GM10248 (cell line): Measurements from ENCODE around the gene PTPA.

Experiments used
- CTCF ChIA-PET: fragments of 300-600 bp; sonication (Branson Sonifier 250); formaldehyde crosslinking; extraction: SDS; loops from one replicate; lab custom pipeline; 2021; ENCODE audit warnings: antibody characterized with exemption; lab: Yijun Ruan, JAX
- POLR2A ChIA-PET: fragments of 350-650 bp; sonication (Branson Sonifier 250); formaldehyde crosslinking; extraction: SDS; loops from one replicate; lab custom pipeline; 2020; ENCODE audit warnings: antibody characterized with exemption; lab: Yijun Ruan, JAX
- DNase-seq: peaks from one replicate; pipeline ENCODE4 v3.0.0; 2012; ENCODE audit errors: extremely low spot score
- TF ChIP-seq, protein P1 (sequence below): IDR thresholded peaks from 2 replicates; pipeline ENCODE4 v1.5.1; 2012; ENCODE audit warnings: mild to moderate bottlenecking, low read depth; ENCODE audit errors: extremely low read depth, missing control alignments, control extremely low read depth

Gene PTPA

DNA sequence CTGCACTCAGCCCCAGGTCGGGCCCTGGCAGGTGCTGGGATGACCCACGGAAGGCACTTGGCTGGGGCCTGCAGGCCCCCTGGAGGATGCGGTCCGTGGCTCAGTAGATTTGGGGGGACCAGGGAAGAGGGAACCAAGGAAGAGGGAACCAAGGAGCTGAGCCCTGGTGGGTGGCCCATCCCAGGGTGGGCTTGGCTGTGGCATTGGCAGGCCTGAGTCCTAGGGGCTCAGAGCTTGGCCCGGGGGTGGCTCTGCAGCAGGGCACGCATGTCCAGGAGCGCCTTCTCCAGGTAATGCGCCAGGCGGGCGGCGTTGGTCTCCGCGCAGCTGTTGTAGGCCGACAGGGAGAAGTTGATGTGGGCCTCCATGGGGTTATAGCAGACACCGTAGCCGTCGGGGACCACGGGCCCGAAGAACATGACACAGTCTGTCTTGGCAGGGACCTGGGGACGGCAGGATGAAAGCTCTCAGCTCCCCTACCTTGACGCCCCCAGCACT is 16.0 kb upstream of the PTPA start:
- CTCF ChIA-PET, result interaction anchor here (0.9 to 1.9 kb wide), 4 partner anchors 11 to 277 kb away, joined by 3 to 5 read pairs (median 4); partner anchors contain the start of genes DOLPP1 and ENDOG
- TF ChIP-seq, protein P1, sequence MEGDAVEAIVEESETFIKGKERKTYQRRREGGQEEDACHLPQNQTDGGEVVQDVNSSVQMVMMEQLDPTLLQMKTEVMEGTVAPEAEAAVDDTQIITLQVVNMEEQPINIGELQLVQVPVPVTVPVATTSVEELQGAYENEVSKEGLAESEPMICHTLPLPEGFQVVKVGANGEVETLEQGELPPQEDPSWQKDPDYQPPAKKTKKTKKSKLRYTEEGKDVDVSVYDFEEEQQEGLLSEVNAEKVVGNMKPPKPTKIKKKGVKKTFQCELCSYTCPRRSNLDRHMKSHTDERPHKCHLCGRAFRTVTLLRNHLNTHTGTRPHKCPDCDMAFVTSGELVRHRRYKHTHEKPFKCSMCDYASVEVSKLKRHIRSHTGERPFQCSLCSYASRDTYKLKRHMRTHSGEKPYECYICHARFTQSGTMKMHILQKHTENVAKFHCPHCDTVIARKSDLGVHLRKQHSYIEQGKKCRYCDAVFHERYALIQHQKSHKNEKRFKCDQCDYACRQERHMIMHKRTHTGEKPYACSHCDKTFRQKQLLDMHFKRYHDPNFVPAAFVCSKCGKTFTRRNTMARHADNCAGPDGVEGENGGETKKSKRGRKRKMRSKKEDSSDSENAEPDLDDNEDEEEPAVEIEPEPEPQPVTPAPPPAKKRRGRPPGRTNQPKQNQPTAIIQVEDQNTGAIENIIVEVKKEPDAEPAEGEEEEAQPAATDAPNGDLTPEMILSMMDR, result no peak
- DNase-seq, result no peak
- POLR2A ChIA-PET, result no interaction called here

DNA sequence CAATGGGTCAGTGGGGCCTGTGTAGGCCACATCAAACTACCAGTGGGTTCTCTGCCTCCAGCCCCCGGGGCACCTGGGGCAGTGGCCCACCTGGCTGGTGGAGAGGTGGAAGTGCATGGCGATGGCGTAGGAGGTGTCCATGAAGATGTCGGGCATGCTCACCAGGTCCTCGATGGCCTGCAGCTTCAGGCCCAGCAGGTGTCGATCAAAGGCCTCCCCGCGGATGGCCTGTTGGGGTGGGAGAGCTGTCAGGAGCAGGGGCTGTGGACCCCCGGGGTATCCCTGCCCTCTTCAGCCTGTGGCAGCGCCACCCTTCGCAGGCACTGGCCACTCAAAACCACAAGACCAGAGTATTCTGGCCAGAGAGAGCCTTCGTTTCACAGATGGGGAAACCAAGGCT is 15.3 kb upstream of the PTPA start:
- DNase-seq, result no peak
- ChIA-PET CTCF (interaction anchor here (1.1 to 1.9 kb wide), 2 partner anchors 10 to 43 kb away, joined by 4 to 5 read pairs; no protein-coding TSS in a partner anchor), POLR2A (no interaction called here)
- TF ChIP-seq, protein P1, result no peak

DNA sequence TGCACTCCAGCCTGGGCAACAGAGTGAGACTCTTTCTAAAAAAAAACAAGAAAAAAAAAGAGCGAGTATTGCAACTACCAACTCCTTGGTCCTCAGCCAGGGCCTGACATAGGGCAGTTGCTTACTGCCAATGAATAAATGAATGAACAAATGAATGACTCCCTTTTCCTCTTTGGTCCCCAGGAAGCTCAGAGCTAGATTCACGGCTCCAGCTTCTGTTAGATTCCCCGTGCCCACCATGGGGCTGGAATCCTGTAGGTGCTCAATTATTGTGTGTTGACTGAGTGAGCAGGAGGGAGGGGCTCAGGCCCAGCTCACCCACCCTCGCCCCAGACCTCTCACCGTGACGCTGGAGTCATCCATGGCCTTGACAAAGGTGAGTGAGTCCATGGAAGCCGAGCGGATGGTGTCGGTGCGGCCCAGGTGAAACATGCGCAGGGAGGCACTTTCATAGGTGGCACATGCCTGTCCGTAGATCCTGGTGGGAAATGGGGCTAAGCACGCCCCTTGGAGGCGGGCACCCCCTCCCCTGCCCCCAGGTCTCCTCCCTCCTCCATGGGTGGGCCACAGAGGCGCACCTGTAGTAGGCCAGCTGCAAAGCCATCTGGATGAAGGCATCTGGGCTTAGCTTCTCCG is 13.4 kb upstream of the PTPA start:
- ChIA-PET POLR2A (interaction anchor here (0.6 kb wide), 1 partner anchor 701 kb away, joined by 9 read pairs; no protein-coding TSS in a partner anchor), CTCF (interaction anchor here (0.7 kb wide), 1 partner anchor 8 kb away, joined by 3 read pairs; no protein-coding TSS in a partner anchor)
- DNase-seq, result no peak
- TF ChIP-seq, protein P1, result no peak

DNA sequence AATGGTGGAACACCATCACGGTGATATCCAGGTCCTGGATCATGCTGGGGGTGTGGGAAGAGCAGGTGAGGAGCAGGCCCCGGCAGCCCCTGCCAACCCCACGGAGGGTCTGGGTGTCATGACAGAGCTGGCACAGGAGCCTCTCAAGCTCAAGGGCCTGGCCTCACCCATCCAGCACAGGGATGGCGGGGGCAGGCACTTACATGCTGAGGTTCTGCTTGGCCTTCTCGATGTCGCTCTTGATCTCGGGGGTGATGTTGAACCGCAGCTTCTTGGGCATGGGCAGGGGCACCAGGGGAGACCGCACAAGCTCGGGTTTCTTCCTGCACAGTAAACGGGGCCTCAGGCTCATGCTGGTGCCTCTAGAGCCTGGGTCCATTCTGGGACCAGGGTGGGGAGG is 12.9 kb upstream of the PTPA start:
- ChIA-PET POLR2A (no interaction called here), CTCF (no interaction called here)
- TF ChIP-seq, protein P1, result no peak
- DNase-seq, result no peak

DNA sequence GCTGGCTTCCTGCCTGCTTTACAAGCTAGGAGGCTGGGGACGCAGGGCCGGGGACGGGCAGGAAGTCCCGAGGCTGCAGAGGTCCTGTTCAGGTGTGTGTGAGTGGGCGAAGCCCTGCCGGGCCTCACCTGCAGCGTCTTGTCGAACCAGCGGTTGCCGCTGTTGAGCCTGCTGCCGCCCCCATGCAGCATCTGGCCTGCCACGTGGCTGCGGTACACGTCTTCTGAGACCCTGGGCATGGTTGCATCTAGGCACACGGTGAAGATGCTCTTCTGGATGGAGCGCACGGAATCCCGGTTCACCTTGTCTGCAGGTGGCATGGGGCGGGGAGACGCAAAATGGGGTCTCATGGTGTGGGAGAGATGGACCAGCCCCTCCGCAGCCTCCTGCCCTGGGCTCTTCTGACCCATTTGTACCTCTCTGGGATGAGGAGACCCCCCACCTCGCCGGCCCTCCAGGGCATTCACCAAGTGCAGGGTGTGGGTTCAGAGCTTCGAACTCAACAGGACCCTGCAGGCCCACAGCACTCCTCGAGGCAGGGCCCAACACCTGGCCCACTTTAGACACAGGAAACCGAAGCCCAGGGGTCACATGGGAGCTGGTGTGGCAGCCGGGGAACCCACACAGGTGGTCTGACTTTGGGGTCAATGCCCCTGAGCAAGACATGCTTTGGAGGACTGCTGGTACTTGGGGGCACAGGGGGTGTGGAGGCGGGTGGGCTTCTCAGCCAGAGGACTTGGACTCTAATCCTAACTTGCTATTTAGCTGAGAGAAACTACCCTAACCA is 10.6 kb upstream of the PTPA start:
- no peak for DNase-seq
- TF ChIP-seq, protein P1, result no peak
- POLR2A ChIA-PET, result no interaction called here
- CTCF ChIA-PET, result interaction anchor here (1.5 to 2.0 kb wide), 2 partner anchors 9 to 21 kb away, joined by 3 to 6 read pairs; no protein-coding TSS in a partner anchor

DNA sequence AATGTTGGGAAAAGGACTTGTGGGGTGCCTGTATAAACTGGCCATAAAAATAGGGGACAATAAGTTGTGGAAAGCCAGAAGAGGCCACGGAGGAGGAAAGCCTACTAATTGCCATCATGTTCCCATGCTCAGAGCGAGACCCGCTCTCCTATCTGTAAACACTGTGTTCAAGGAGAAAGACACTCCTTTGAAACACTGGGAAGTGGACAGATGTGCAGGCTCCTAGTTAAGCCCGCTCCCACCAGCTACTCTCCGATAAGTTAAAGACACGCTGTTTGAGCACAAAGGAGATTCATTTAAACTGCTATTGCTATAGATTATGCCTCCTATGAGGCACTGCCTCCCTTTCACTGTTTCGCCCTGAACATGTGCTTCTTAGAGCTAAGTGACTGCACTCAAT is 9.9 kb upstream of the PTPA start:
- TF ChIP-seq, protein P1, result no peak
- ChIA-PET POLR2A (no interaction called here), CTCF (interaction anchor here (0.9 to 2.0 kb wide), 3 partner anchors 10 to 38 kb away, joined by 3 to 6 read pairs (median 3); no protein-coding TSS in a partner anchor)
- no peak for DNase-seq
